Right atrium auricular region (tissue), 2 donors: Measurements from ENCODE around the gene C11orf65. TPM values are rescaled to one million over a fixed set of nuclear protein-coding genes. Genes with fewer than 3 reads are reported as not detected.
A peak's percentile ranks its signal among the peaks of the same experiment; 100 is the strongest.

ENCODE experiments used
- DNase-seq: peaks from one replicate; pipeline ENCODE4 v3.0.0-alpha.2; 2019; ENCODE audit warnings: low spot score
- H3K27ac ChIP-seq, 2 donors: fragments of 200-600 bp; sonication (generic); 1 replicate in 1 of 2; 2 replicates in 1 of 2; pipeline ENCODE4 v1.5.1; 2016 to 2019
- H3K27me3 ChIP-seq, 2 donors: fragments of 200-600 bp; sonication (generic); one replicate each; pipeline versions ENCODE4 v1.5.1 to v1.6.0; 2017 to 2019
- H3K36me3 ChIP-seq: fragments of 200-600 bp; sonication (generic); one replicate; pipeline ENCODE4 v1.5.1; 2016
- H3K4me1 ChIP-seq, 2 donors: fragments of 200-600 bp; sonication (generic); one replicate each; pipeline versions ENCODE4 v1.5.1 to v1.6.0; 2017 to 2019
- H3K4me3 ChIP-seq, 2 donors: fragments of 200-600 bp; sonication (generic); 1 replicate in 1 of 2; 2 replicates in 1 of 2; pipeline ENCODE4 v1.5.1; 2017 to 2019; ENCODE audit warnings: mild to moderate bottlenecking in 1 of 2, moderate library complexity in 1 of 2
- H3K9me3 ChIP-seq, 2 donors: fragments of 200-600 bp; sonication (generic); one replicate each; pipeline ENCODE4 v1.5.1; 2019
- total RNA-seq, 2 donors: library from RNA; depleted of rRNA; stranded (reverse); fragments of >200 nt; gene quantifications; one replicate each; pipeline ENCODE4 v1.1.0, GENCODE V29; 2016
- TF ChIP-seq, protein P1 (sequence below), 2 donors: fragments of 200-600 bp; sonication (generic); IDR thresholded peaks; one replicate each; pipeline ENCODE4 v1.5.1; 2019; ENCODE audit warnings: antibody characterized with exemption in 2 of 2

C11orf65 gene
- total RNA-seq, 2 donors from 2014 or later: 0.28 to 2.7 TPM

- H3K4me3 ChIP-seq: peak overlapping the region; percentile 51 to 76
Observed at GRCh38 chr11:108497317-108498045, 30.2 kb upstream of the C11orf65 start.

GRCh38 chr11:108496643-108497256 is 29.4 kb upstream of the C11orf65 start:
- Histone ChIP-seq H3K4me1 (peaks cover 0 to 10% of the 10 kb centered on the region in 2 donors), H3K4me3 (peak overlapping the region; percentile 51 to 76), H3K36me3 (no peaks in the 10 kb centered on the region), H3K27me3 (no peaks in the 10 kb centered on the region), H3K9me3 (no peaks in the 10 kb centered on the region), H3K27ac (peak overlapping the region; percentile 92)
- TF ChIP-seq, protein P1, sequence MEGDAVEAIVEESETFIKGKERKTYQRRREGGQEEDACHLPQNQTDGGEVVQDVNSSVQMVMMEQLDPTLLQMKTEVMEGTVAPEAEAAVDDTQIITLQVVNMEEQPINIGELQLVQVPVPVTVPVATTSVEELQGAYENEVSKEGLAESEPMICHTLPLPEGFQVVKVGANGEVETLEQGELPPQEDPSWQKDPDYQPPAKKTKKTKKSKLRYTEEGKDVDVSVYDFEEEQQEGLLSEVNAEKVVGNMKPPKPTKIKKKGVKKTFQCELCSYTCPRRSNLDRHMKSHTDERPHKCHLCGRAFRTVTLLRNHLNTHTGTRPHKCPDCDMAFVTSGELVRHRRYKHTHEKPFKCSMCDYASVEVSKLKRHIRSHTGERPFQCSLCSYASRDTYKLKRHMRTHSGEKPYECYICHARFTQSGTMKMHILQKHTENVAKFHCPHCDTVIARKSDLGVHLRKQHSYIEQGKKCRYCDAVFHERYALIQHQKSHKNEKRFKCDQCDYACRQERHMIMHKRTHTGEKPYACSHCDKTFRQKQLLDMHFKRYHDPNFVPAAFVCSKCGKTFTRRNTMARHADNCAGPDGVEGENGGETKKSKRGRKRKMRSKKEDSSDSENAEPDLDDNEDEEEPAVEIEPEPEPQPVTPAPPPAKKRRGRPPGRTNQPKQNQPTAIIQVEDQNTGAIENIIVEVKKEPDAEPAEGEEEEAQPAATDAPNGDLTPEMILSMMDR (IDR thresholded peaks at IDR 0.05): no peak
- no peak for DNase-seq

More at GRCh38 chr11:108497317-108498045, 30.2 kb upstream of the C11orf65 start:
- TF ChIP-seq, protein P1 (IDR thresholded peaks at IDR 0.05): no peak
- H3K4me1 ChIP-seq: peaks cover 0 to 10% of the 10 kb centered on the region in 2 donors
- H3K36me3 ChIP-seq: no peaks in the 10 kb centered on the region
- H3K9me3 ChIP-seq: no peaks in the 10 kb centered on the region
- peak; percentile 97 for DNase-seq
- H3K27me3 ChIP-seq: no peaks in the 10 kb centered on the region
- H3K27ac ChIP-seq: peak overlapping the region; percentile 92

- TF ChIP-seq, protein P1 (IDR thresholded peaks at IDR 0.05): no peak
- Histone ChIP-seq H3K4me3 (no peak overlapping the region), H3K36me3 (peaks cover 4% of the 10 kb centered on the region), H3K27ac (no peak overlapping the region), H3K4me1 (peaks cover 0 to 10% of the 10 kb centered on the region in 2 donors), H3K27me3 (no peaks in the 10 kb centered on the region), H3K9me3 (no peaks in the 10 kb centered on the region)
- no peak for DNase-seq
Observed at GRCh38 chr11:108495326-108495725, 28.0 kb upstream of the C11orf65 start.

GRCh38 chr11:108494182-108494581 is 26.9 kb upstream of the C11orf65 start:
- H3K36me3 ChIP-seq: peaks cover 12% of the 10 kb centered on the region
- H3K27me3 ChIP-seq: no peaks in the 10 kb centered on the region
- no peak for DNase-seq
- no peak overlapping the region for H3K4me3 ChIP-seq
- peaks cover 0 to 10% of the 10 kb centered on the region in 2 donors for H3K4me1 ChIP-seq
- H3K9me3 ChIP-seq: no peaks in the 10 kb centered on the region
- TF ChIP-seq, protein P1 (IDR thresholded peaks at IDR 0.05): no peak
- no peak overlapping the region for H3K27ac ChIP-seq

- H3K27ac ChIP-seq: no peak overlapping the region
Observed at GRCh38 chr11:108491936-108492335, 24.6 kb upstream of the C11orf65 start.

More at GRCh38 chr11:108491936-108492335, 24.6 kb upstream of the C11orf65 start:
- no peaks in the 10 kb centered on the region for H3K9me3 ChIP-seq
- peaks cover 0 to 6% of the 10 kb centered on the region in 2 donors for H3K4me1 ChIP-seq
- no peaks in the 10 kb centered on the region for H3K27me3 ChIP-seq
- no peak overlapping the region for H3K4me3 ChIP-seq
- H3K36me3 ChIP-seq: peaks cover 14% of the 10 kb centered on the region
- TF ChIP-seq, protein P1 (IDR thresholded peaks at IDR 0.05): no peak
- no peak for DNase-seq
